Mesodermal cell (in vitro differentiated cells): ENCODE results near the gene PALLD.
"Not testable (repeated sequence)": the region's sequence is repeated elsewhere in the genome, so short reads cannot be mapped to it uniquely, and the experiment has no call there.

ENCODE experiments used
- H3K27ac ChIP-seq: 2 replicates; pipeline ENCODE4 v1.7.0; 2013; ENCODE audit warnings: mild to moderate bottlenecking, low read depth, low read length, moderate library complexity; ENCODE audit not compliant: severe bottlenecking
- H3K36me3 ChIP-seq: 2 replicates; pipeline ENCODE4 v1.7.1; 2013; ENCODE audit warnings: mild to moderate bottlenecking, low read length, moderate library complexity; ENCODE audit not compliant: control insufficient read depth, insufficient read depth
- H3K4me1 ChIP-seq: one replicate; pipeline ENCODE4 v1.7.1; 2013; ENCODE audit warnings: mild to moderate bottlenecking, low read length; ENCODE audit not compliant: insufficient read depth, control insufficient read depth, poor library complexity, severe bottlenecking
- H3K4me3 ChIP-seq: 2 replicates; pipeline ENCODE4 v1.7.0; 2013; ENCODE audit warnings: low read length, control low read depth, mild to moderate bottlenecking; ENCODE audit not compliant: insufficient read depth, poor library complexity, severe bottlenecking; ENCODE audit errors: extremely low read depth
- H3K9me3 ChIP-seq: 2 replicates; pipeline ENCODE4 v1.7.1; 2013; ENCODE audit warnings: mild to moderate bottlenecking, low read length, moderate library complexity; ENCODE audit not compliant: control insufficient read depth
- WGBS, 2 experiments: methylation state at CpG; one replicate each; pipeline ENCODE4 v1.1.5; 2013; ENCODE audit warnings: missing lambda C conversion rate in 2 of 2; ENCODE audit not compliant: insufficient coverage in 2 of 2; 5-methylcytosine and 5-hydroxymethylcytosine counted together

The PALLD gene

GRCh38 chr4:168701061-168701460 is 204.2 kb downstream of the PALLD start:
- Histone ChIP-seq H3K27ac (no peak overlapping the region), H3K36me3 (peaks cover 20% of the 10 kb centered on the region), H3K4me1 (no peaks in the 10 kb centered on the region), H3K9me3 (no peaks in the 10 kb centered on the region), H3K4me3 (no peak overlapping the region)
- 67 to 93% methylated on average over 1 to 2 of the region's 3 CpGs for WGBS, 2 experiments

- H3K4me1 ChIP-seq, H3K9me3 ChIP-seq, H3K27ac ChIP-seq, H3K4me3 ChIP-seq: not testable (repeated sequence)
- WGBS, 2 experiments = 88 to 100% methylated on average over 1 to 2 of the region's 4 CpGs
- H3K36me3 ChIP-seq = peaks cover 17% of the 10 kb centered on the region
These were observed 205.8 kb downstream of the PALLD start for GRCh38 chr4:168702581-168703087.

DNA sequence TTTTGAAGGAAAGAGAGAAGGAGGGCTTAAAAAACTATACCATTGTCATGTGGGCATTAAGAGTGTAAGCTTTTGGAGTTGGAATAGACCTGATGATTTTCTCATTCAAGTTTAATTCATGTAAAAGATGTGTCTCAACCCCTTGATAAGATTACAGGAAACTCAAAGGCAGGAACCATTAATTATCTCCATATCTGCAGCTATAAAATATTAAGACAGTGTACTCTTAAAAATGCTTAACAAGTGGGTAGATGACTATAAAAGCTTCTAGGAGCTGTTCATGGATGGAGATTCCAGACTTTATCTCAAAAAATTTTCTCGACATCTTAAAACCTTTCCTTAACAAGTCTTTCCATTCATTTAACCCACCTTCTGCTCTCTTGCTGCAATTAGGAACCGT is 208.3 kb downstream of the PALLD start:
- no CpG with 5 or more reads among the region's 2 CpGs for WGBS, 2 experiments
- peaks cover 20% of the 10 kb centered on the region for H3K36me3 ChIP-seq
- no peaks in the 10 kb centered on the region for H3K9me3 ChIP-seq
- no peak overlapping the region for H3K27ac ChIP-seq
- no peaks in the 10 kb centered on the region for H3K4me1 ChIP-seq
- no peak overlapping the region for H3K4me3 ChIP-seq

- Histone ChIP-seq H3K4me1 (no peaks in the 10 kb centered on the region), H3K36me3 (peaks cover 25% of the 10 kb centered on the region), H3K9me3 (no peaks in the 10 kb centered on the region), H3K4me3 (no peak overlapping the region), H3K27ac (no peak overlapping the region)
- WGBS, 2 experiments = 76 to 100% methylated on average over 2 to 3 of the region's 4 CpGs
These were observed 210.4 kb downstream of the PALLD start for GRCh38 chr4:168707205-168707604.

DNA sequence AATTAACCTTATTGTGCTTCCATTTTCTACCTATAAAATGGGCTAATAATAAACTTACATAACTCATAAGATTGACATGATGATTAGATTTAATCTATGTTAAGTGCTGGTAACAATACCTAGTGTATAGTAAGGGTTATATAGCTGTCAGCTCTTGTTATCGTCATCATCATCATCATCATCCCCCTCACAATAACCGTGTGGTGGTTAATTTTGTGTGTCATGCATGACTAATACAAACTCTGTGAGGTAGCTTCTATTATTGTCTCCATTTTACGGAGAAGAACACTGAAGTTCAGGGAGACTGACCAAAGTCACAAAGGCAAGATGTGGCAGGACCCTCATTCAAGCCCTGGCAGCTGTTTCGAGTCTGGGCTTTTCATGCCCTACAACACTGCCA is 211.3 kb downstream of the PALLD start:
- Histone ChIP-seq H3K4me3 (no peak overlapping the region), H3K9me3 (no peaks in the 10 kb centered on the region), H3K27ac (no peak overlapping the region), H3K36me3 (peaks cover 31% of the 10 kb centered on the region), H3K4me1 (no peaks in the 10 kb centered on the region)
- 87 to 100% methylated on average over 1 to 2 of the region's 4 CpGs for WGBS, 2 experiments

- Histone ChIP-seq H3K9me3 (no peaks in the 10 kb centered on the region), H3K27ac (no peak overlapping the region), H3K36me3 (peaks cover 33% of the 10 kb centered on the region), H3K4me3 (no peak overlapping the region), H3K4me1 (no peaks in the 10 kb centered on the region)
- WGBS, 2 experiments = 40 to 58% methylated on average over 1 to 3 of the region's 3 CpGs
These were observed 213.6 kb downstream of the PALLD start for GRCh38 chr4:168710353-168710946.

DNA sequence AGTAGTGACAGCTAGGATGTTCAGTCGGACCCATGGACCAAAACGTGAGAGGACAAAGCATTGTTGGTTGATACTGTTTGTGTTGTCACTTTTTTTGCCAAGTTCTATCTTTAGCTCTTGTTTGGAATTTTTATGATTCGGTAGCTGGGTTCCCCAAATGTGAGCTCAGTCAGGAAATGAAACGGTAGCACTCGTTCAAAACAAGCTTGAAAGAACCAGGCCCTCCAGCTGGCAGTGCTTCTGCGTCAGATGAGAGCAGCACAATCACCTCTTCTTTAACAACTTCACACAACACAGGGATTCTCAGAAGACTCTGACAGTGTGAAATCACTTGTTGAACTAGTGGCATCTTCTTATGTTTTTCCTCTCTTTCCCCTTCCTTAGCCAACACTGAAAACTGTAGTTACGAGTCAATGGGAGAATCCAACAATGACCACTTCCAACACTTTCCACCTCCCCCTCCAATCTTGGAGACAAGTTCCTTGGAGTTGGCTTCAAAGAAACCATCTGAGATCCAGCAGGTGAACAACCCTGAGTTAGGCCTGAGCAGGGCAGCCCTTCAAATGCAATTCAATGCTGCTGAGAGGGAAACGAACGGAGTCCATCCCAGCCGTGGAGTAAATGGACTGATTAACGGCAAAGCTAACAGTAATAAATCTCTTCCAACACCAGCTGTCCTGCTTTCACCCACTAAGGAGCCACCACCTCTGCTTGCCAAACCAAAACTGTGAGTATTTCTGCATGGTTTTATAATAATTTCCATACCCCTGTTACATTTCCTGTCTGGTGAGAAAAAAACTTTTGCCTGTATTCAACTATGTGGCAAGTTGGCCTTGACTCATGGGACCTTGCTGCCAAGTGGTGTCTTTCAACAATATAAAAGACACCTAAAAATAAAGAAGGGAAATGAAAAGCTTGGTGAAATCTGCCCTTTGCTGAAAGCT is 214.6 kb downstream of the PALLD start:
- H3K4me1 ChIP-seq = no peaks in the 10 kb centered on the region
- H3K4me3 ChIP-seq = no peak overlapping the region
- no peaks in the 10 kb centered on the region for H3K9me3 ChIP-seq
- H3K27ac ChIP-seq = no peak overlapping the region
- peaks cover 40% of the 10 kb centered on the region for H3K36me3 ChIP-seq
- 89 to 95% methylated on average over 9 to 10 of the region's 11 CpGs for WGBS, 2 experiments

- H3K4me3 ChIP-seq = no peak overlapping the region
- WGBS, 2 experiments = 93 to 100% methylated on average over 3 to 4 of the region's 4 CpGs
These were observed 215.6 kb downstream of the PALLD start for GRCh38 chr4:168712316-168712890.

DNA sequence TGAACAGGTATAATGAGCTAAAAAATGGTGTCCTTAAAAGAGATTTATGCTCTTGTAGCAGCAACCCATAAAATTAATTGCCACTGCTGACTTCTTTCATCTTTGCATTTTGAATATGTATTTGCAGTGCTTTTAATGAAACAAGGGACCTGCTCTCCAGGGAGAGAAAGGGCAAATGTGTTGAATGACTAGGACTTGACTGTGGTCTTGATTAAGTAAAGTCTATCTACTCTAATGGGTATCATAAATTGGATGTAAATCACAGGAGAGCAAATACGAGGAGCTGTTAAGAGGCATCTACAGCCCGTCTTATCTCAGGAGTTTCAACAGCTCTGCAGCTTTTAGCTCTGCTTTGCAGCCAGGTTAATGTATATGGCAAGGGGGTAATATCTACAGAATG is 216.4 kb downstream of the PALLD start:
- peaks cover 34% of the 10 kb centered on the region for H3K36me3 ChIP-seq
- H3K4me3 ChIP-seq = no peak overlapping the region
- 90 to 100% methylated on average over 2 of the region's 2 CpGs for WGBS, 2 experiments
- H3K27ac ChIP-seq = no peak overlapping the region
- H3K4me1 ChIP-seq = no peaks in the 10 kb centered on the region
- H3K9me3 ChIP-seq = no peaks in the 10 kb centered on the region

More at GRCh38 chr4:168712316-168712890, 215.6 kb downstream of the PALLD start:
- no peaks in the 10 kb centered on the region for H3K4me1 ChIP-seq
- H3K27ac ChIP-seq = no peak overlapping the region
- H3K36me3 ChIP-seq = peaks cover 40% of the 10 kb centered on the region
- H3K9me3 ChIP-seq = no peaks in the 10 kb centered on the region

GRCh38 chr4:168715896-168716295 is 219.0 kb downstream of the PALLD start:
- Histone ChIP-seq H3K36me3 (peaks cover 46% of the 10 kb centered on the region), H3K9me3 (no peaks in the 10 kb centered on the region), H3K4me3 (no peak overlapping the region), H3K27ac (no peak overlapping the region), H3K4me1 (no peaks in the 10 kb centered on the region)
- 63 to 93% methylated on average over 3 to 5 of the region's 7 CpGs for WGBS, 2 experiments
